Measurements from ENCODE around the gene ANAPC2.

The ANAPC2 gene

GRCh38 chr9:137191691-137192447 lies 3.5 kb upstream of the ANAPC2 start:
- no peak for DNase-seq

DNA sequence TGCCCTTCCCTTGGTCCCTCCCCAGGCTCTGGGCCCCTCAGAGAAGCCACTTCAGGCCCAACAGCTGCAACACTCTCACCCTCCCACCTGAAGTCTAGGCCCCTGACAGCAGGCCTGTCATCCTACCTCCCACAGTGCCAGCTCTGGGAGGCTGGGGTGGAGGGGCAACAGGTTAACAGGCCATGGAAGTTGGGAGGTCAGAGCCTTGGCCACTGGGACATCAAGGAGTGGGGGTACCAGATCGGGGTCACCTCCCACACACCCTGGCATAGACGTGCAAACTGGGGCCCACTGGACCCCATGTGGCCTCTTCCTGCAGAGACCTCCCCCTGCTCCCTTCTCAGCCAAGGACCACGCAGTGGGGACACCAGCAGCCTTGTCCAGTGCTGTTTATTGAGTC lies 2.9 kb upstream of the ANAPC2 start:
- DNase-seq, result no peak

DNA sequence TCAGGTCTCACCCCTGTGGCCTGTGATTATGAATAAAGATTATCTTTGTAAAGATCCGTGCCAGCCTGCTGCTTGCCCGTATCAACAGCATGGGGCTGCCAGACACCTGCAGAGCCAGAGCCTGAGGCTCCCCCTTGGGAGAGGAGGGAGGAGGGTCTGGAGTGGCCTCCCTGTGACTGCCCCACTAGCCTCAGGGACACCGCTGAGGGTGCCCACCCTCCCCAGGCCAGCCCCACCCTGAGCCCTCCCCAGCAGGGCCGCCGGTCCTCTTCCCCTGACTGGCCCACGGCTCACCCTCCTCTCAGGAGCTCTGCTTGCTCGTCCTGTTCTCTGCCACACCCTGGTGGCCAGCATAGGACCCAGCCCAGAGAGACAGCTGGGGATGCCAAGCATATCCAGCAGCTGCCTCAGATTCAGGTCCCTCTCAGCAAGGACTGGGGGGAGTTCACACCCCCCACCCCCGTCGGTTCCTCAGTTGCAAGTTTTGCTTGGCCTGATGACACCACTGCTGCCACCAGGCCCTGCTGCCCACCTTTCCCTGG lies 2.0 kb upstream of the ANAPC2 start:
- no peak for DNase-seq

DNA sequence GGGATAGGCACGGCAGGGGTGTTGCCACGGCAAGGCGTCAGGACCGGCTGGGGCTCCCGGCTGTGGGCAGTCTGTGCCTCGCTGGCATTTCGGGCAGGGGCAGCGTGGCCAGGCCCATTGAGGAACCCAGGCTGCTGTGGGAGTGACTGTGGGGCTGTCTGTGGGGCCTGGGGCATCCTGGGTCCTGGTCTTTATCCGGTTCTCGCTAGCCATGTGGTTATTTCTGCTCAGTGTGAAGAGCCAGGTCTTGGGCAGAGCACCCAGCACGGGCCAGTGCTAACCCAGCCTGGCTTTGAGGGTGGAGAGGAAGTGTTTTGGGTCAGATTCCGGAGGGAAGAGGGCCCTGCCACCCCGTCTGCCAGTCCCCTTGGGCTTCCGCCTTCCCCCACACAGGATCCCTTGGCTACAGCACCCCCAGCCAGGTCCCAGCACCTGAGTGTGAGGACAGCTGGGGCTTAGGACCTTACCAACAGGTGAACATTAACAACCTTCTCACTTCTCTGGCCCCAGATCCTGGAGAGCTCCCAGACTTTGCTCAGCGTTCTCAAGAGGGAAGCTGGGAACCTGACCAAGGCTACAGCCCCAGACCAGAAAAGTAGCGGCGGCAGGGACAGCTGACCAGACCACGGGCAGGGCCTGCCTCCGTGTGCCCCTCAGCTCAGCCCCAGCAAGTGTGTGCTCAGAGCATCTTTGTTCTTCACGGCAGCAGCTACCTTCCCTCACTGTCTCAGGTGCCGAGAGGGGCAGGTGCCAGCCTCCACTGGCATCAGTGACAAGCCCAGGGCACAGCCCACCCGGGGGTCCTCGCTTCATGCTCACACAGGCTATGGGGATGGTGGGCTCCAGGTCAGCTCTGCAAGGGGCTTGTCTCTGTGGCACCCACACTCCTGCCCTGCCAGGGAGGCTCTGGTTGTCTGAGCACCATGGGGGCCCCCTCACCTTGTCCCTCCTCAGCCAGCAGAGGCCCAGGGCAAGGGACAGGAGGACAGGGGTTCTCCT lies 1.2 kb upstream of the ANAPC2 start:
- no peak for DNase-seq

GRCh38 chr9:137188086-137188489 lies 272 bp downstream of the ANAPC2 start:
- no peak for DNase-seq

DNA sequence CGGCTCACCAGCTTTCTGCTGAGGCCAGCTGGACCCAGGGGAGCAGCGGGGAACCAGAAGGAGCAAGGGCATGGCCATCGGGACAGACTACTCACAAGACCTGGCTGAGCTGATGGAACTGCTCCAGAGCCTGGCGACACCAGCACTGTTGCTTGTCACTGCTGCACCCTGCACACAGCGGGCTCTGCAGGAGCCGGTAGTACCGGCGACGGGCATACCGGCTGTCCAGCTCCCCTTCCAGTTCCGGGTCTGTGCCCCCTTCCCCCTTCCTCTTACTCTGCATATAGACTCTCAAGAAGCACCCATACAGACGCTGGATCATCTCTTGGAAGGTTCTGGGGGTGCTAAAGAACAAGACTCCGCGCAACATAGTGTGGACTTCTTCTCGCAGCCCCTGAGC lies 974 bp downstream of the ANAPC2 start:
- DNase-seq, result no peak

DNA sequence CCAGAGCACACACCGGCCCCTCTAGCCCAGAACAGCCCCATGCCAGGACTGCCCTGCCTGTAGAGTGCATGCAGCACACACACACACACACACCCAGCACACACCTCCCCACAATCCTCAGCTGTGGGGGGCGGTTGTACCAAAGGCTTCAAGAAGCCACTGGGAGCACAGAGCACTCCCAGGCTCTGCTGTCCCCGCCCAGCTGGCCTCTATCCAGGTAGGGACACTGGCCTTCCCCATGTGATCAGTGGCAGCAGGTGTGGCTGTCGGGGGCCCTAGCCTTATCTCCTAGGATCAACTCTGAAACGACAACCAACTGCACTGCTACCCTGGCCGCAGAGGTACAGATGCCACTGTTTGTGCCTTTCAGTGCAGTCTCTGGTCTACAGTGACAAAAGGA lies 2.0 kb downstream of the ANAPC2 start:
- DNase-seq, result no peak

- no peak for DNase-seq
These were observed 2.4 kb downstream of the ANAPC2 start for GRCh38 chr9:137185921-137186320.

- no peak for DNase-seq
These were observed 3.3 kb downstream of the ANAPC2 start for GRCh38 chr9:137184881-137185660.

GRCh38 chr9:137183980-137184595 lies 4.3 kb downstream of the ANAPC2 start:
- DNase-seq, result no peak

DNA sequence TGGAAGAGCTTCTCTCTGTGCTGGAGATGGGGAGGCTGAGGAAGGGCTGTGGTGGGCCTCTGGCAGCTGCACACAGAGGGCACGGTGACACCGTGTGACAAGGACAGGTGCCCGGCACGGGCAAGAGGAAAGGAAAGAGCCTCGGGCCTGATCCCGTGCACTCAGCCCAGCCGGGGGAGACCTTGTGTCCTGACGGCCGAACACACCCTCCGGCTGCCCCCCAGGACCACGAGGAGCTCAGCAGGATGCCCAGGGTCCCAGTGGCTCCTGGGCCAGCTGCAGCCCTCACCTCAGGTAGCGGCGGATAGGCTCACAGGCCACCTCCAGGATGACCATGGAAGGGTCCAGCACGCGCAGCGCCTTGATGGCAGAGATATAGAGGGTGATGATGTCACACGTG lies 5.5 kb downstream of the ANAPC2 start:
- DNase-seq, result no peak

DNA sequence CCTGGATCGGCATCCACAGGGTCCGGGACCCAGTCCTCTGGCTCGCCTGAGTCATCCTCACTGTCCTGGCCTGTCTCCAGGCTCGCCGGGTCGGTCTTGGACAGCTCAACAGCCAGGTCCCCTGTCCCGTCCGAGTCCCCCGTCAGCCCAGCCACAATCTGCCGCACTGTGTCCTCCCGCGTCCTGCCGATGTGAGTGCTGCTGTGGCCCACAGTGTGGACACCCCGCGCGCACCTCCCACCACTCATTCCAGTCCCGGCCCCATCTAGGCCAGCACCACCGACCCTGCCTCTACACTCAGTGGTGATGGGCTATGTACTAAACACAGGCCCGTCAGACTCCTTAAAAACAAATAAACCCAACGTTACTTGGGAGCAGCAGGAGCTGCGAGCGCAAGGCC lies 6.7 kb downstream of the ANAPC2 start:
- DNase-seq, result no peak

DNA sequence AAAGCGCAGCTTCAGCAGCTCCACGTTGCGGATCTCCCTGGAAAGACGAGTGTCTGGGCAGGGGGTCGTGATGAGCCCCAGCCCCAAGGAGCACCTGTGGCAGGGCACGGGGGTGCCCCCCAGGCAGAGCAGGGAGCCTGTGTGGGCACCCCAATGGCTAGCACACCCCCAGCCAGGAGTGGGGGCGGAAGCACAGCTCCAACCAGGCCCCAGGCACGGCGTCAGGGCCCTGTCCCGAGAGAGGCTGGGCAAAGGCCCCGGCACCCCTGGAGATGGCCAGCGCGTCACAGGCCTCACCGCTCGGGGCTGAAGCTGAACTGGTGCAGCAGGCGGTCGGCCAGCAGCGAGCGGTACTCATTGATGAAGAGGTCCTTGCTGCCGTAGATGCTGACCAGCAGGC lies 7.9 kb downstream of the ANAPC2 start:
- DNase-seq, result no peak

DNA sequence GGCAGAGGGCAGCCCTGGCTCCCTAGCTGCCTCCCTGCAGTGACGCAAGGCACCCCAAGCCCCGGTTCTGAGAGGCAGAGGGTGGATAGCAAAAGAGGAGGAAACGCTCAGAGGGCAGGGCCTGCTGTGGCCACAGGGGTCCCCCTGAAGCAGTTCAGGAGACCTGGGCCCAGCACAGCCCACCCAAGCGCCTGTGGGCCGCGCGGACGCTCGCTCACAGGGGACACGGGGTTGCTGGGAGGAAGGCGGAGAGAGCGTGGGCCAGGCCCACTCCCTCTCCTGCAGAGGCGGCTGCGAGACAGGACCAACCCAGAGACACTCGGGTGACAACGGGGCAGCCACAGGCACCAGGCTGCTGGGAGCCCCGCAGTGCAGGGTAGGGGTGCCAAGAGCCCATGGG lies 8.6 kb downstream of the ANAPC2 start:
- DNase-seq, result no peak

GRCh38 chr9:137178939-137179630 lies 9.3 kb downstream of the ANAPC2 start:
- no peak for DNase-seq

GRCh38 chr9:137178201-137178938 lies 10.0 kb downstream of the ANAPC2 start:
- no peak for DNase-seq

DNA sequence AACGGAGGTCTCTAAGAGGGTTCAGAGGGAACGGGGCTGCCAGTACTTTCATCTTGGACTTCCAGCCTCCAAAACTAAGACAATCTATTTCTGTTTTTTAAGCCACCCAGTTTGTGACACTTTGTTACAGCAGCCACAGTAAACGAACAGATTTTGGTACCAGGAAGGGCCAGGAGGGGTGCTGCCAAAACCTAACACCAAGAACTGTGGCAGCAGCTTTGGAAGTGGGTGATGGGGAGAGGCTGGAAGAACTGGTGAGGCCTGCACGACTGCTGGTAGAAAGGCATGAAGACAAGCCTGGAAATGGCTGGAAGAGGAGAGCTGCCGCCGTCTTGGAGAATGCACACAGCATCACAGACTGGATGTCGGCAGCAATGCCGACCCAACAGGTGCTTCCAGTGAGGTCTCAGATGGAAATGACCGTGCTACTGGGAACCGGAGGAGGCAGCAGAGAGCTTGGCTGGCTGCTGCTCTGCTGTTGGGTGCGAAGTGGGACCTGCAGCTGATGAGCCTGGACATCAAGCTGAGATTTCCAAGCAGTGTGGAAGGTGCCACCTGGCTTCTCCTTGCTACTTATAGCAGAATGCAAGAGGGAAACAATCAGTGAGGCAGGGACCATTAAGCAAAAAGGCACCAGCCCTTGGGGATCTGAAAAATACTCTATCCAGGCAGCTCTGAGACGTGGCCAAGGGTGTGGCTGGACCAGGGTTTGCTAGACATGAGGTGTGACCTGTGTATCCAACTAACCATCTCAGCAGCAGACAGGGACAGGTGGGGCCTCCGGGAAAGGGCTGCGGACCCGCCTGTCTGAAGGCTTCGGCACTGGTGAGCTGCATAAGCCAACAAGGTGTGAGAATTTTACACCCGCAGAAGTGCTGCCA lies 11.8 kb downstream of the ANAPC2 start:
- DNase-seq, result no peak

DNA sequence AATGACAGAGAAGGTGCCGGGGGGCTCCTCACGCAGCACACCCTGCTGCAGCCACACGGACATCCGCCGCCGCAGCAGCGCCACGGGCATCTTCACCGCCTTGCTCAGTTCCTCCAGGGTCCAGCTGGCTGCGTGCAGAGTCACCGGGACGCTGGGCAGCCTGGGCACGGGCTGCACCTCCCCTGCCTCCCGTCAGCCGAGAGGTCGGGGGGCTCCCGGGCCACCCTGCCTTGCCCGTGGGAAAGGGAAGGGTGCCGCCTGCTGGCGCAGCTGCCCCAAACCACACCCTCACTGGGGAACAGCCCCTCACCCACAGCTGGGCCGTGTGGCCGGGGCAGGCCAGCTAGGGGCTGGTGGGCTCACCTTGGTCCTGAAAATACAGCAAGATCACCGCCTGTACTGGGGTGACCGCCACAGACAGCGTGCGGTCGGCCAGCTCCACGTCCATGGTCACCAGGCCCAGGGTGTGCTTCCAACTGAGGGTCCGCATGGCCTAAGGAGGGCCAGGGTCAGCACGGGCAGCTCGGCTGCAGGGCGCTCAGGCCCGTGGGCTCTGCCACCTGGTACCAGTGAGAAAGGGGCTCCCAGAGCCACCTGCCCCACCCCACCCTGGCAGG lies 12.9 kb downstream of the ANAPC2 start:
- no peak for DNase-seq

DNA sequence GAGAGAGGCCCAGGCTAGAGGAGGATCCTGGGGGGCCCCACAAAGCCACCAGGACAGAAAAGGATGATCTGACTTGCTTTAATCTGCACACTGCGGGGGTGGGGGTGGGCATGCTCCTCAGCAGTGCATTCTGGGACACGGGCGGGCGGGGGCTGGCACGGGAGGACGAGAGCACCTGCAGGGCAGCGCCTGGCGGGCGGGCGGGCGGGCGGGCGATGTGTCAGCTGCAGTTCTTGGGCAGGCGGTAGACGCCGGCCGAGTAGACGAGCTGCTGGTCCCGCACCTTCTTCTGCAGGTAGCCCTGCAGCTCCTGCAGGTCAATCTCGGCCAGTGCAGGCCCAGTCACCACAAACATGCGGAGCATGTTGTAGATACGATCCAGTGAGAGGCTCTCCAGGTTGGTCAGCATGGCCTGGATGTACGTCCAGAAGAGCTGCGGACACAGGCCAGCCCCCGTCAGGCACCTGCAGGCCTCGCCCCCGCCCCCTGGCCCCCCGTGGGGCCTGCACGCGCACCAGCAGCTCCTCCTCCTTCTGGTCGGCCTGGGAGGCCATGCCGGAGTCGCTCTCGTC lies 13.6 kb downstream of the ANAPC2 start:
- DNase-seq, result no peak
